Mononuclear cell (primary cell): Measurements from ENCODE around the gene MYO10. TPM values are rescaled to one million over a fixed set of nuclear protein-coding genes. Genes with fewer than 3 reads are reported as not detected.
"Not testable (repeated sequence)": the region's sequence is repeated elsewhere in the genome, so short reads cannot be mapped to it uniquely, and the experiment has no call there.

Source experiments
- H3K27me3 ChIP-seq: 2 replicates; pipeline ENCODE4 v1.6.0; 2011; ENCODE audit warnings: low read length, control low read depth; ENCODE audit not compliant: insufficient read depth
- H3K4me1 ChIP-seq: 2 replicates; pipeline ENCODE4 v1.5.1; 2011; ENCODE audit warnings: mild to moderate bottlenecking, low read length, control low read depth; ENCODE audit not compliant: insufficient read depth
- H3K4me3 ChIP-seq: 2 replicates; pipeline ENCODE4 v1.5.1; 2011; ENCODE audit warnings: mild to moderate bottlenecking, low read length, moderate library complexity
- H3K9me3 ChIP-seq: 2 replicates; pipeline ENCODE4 v1.5.1; 2011; ENCODE audit warnings: low read depth, mild to moderate bottlenecking, control low read depth, low read length
- total RNA-seq: library from RNA; depleted of rRNA; stranded (reverse); fragments of >200 nt; gene quantifications from one replicate; pipeline ENCODE4 v1.2.3, GENCODE V29; 2012

The MYO10 gene
- total RNA-seq, 1 donor, result 1.0 TPM

DNA sequence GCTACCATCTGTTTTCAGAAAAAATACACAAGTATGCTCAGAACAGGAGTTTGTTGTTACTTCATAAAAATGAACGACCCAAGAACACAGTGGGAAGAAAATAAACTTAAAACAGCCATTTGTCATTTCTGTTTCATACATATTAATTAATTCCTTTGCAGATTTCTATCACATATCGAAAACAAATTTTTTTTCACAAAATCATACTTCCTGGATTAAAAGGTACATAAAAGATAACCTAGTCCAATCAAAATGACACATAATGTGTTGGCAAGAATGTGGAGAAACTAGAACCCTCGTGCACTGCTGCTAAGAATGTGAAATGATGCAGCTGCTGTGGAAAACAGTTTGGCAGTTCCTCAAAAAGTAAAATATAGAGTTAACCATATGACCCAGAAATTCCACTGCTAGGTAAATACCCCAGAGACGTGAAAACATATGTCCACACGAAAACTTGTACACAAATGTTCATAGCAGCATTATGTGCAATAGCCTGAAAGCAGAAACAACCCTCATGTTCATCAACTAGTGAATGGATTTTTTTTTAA, 46.0 kb downstream of the MYO10 start:
- Histone ChIP-seq H3K27me3 (no peaks in the 10 kb centered on the region), H3K4me3 (no peak overlapping the region), H3K4me1 (no peaks in the 10 kb centered on the region)

DNA sequence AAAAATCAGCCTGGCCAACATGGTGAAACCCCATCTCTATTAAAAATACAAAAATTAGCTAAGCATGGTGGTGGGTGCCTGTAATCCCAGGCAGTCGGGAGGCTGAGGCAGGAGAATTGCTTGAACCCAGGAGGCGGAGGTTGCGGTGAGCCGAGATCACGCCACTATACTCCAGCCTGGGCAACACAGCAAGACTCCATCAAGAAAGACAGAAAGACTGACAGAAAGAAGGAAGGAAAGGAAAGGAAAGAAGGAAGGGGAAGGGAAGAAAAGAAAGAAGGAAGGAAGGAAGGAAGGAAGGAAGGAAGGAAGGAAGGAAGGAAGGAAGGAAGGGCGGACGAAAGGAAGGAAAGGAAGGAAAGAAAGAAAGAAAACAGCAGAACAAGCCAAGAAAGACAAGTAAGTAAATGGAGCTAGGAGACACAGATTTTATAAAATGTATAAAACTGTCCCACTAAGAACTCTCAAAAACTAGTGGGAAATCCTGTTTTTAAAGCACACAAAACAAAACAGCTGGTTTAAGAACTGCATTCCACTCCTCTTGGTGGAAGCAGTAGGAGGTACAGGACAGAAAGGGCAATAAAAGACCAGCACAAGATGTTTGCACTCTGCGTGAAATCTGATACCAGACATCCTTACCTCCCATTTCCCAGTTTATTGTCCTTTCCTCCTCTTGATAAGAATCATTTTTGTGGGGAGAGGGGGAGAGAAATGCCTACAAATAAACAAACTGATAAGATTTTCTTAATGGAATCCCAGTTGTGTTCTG, 46.7 kb downstream of the MYO10 start:
- no peak overlapping the region for H3K4me3 ChIP-seq
- H3K27me3 ChIP-seq, result no peaks in the 10 kb centered on the region
- H3K4me1 ChIP-seq, result no peaks in the 10 kb centered on the region
- H3K9me3 ChIP-seq, result no peaks in the 10 kb centered on the region

More for the DNA sequence above, 46.0 kb downstream of the MYO10 start:
- H3K9me3 ChIP-seq, result no peaks in the 10 kb centered on the region

DNA sequence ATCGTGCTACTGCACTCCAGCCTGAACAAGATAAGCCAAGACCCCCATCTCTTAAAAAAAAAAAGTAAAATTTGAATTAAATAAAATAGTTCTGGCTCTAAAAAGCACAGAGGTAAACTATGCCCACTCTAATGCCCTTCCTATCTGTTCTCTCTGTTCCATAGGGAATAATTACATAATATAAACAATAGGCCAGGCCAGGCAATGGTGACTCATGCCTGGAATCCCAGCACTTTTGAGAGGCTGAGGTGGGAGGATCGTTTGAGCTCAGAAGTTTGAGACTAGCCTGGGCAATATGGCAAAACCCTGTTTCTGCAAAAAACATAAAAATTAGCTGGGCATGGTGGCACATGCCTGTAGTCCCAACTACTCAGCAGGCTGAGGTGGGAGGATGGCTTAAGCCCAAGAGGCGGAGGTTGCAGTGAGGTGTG, 47.4 kb downstream of the MYO10 start:
- Histone ChIP-seq H3K4me1 (no peaks in the 10 kb centered on the region), H3K9me3 (no peaks in the 10 kb centered on the region), H3K27me3 (no peaks in the 10 kb centered on the region), H3K4me3 (no peak overlapping the region)

DNA sequence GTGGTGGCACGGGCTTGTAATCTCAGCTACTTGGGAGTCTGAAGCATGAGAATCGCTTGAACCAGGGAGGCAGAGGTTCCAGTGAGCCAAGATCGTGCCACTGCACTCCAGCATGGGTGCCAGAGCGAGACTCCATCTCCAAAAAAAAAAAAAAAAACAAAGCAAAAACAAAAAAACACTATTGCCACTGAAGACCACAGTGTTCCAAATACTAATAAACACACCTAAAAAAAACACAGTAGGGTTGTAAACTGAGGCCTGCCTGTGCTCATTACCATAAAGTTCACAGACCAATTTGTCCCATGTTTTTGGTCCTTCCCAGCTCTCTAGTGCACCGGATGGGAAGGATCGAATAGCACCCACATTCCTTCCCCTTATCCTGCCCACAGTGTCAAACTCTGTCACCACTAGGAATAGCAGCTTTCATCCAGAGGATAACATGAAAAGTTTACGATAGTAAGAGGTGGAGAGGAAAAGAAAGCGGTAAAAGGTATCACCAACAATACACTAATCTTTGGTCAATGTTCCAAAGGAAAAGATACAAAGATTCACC, 49.2 kb downstream of the MYO10 start:
- no peaks in the 10 kb centered on the region for H3K4me1 ChIP-seq
- no peaks in the 10 kb centered on the region for H3K27me3 ChIP-seq
- H3K9me3 ChIP-seq, result no peaks in the 10 kb centered on the region
- H3K4me3 ChIP-seq, result no peak overlapping the region

DNA sequence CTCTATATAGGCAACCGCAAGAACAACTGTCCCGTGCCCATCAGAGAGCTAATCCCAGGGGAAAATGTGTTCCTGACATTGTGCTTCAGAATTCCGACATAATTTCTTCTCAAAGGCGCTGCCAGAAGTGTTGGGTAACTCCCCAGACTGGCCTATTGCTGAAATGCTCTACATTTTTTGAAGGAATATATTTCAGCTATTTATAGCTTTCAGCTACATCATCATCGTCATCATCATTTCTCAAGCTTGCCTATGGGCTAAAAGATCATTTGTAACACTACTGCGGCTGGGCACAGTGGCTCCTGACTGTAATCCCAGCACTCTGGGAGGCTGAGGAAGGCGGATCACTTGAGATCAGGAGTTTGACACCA, 49.7 kb downstream of the MYO10 start:
- H3K4me3 ChIP-seq, result no peak overlapping the region
- H3K27me3 ChIP-seq, result no peaks in the 10 kb centered on the region
- H3K4me1 ChIP-seq, result no peaks in the 10 kb centered on the region
- no peaks in the 10 kb centered on the region for H3K9me3 ChIP-seq

DNA sequence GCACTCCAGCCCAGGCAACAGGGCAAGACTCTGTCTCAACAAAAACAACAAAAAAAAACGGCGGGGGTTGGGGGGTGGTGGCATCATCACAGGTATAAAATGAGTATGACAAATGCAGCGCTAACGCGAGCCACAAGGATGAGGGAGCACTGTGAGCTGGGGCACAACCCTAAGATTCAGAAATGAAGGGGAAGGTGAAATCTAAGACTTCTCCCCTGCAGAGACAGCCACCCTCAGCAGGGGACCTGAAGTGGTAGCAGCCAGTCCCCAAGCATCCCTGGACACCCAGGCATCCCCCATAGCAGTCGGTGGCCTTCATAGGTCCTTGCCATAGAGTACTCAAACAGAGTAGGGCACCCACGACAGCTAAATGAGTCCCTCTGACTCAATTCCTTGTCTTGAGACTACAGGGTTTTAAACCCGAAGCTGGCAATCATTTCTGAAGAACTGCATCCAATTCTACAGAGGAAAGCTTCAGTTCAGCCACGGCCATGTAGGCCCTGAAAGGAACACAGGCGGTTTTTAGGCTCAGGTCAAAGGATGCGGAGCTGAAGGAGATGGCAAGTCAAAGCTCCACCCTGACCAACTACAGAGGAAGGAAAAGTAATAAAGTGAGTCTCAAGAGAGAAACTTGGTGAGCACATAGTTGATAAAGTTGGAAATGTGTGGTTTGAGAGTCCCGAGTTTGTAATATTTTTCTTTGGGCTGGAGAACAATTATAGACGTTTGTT, 50.3 kb downstream of the MYO10 start:
- H3K9me3 ChIP-seq, result no peaks in the 10 kb centered on the region

DNA sequence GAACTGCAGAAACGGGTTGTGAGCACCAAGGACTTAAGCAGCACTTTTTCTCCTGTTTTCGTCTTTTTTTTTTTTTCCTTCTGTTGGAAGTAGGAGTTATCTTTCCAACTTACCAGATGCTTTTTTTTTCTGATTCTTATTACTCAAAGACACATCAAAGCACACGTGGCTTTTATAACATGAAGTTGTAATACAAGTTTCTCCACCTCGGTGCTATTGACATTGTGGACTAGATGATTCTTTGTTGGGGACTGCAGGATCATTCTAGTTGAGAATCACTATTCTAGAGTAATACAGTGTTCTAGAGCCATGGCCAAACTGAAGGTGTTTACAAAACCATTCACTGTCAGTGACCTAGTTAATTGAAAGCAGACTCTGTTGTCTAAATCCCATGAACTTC, 51.5 kb downstream of the MYO10 start:
- H3K4me1 ChIP-seq, result no peaks in the 10 kb centered on the region
- no peaks in the 10 kb centered on the region for H3K27me3 ChIP-seq
- H3K9me3 ChIP-seq, result no peaks in the 10 kb centered on the region
- H3K4me3 ChIP-seq, result no peak overlapping the region

More for the DNA sequence above, 50.3 kb downstream of the MYO10 start:
- no peak overlapping the region for H3K4me3 ChIP-seq
- H3K4me1 ChIP-seq, result no peaks in the 10 kb centered on the region
- no peaks in the 10 kb centered on the region for H3K27me3 ChIP-seq

DNA sequence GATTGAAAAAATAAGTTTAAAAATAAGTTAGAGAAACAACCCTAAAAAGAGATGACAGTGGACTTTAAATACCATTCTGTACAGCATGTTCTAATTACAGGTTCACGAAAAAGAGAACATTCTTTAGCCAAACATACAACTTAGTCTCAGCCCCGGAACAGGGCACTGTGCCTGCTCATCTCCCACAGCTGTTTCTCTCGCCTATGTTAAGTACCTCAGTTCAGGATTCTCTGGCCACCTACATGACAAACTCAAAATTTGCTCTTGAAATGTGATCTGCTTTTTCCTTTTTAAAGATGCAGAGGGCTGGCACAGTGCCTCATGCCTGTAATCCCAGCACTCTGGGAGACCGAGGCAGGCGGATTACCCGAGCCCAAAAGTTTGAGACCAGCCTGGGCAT, 52.3 kb downstream of the MYO10 start:
- no peaks in the 10 kb centered on the region for H3K9me3 ChIP-seq
- no peaks in the 10 kb centered on the region for H3K4me1 ChIP-seq
- no peak overlapping the region for H3K4me3 ChIP-seq
- H3K27me3 ChIP-seq, result no peaks in the 10 kb centered on the region

DNA sequence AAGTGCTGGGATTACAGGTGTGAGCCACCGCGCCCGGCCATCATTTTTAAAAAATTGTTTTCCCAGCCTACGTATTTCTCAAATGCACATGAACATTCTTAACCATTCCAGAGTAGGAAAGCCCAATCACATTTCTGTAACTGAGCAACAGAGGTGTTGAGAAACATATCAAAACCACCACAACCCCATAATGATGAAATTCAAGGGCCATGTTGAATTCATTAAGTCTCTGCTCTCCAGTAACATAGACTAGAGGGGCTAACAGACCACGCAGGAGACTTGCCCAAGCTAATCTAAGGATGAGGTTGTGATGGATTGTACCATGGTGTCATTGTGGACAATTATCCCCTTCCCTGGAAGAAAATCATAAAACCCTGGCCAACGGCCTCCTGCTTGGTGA, 52.9 kb downstream of the MYO10 start:
- Histone ChIP-seq H3K9me3 (no peaks in the 10 kb centered on the region), H3K27me3 (no peaks in the 10 kb centered on the region), H3K4me1 (no peaks in the 10 kb centered on the region), H3K4me3 (no peak overlapping the region)

DNA sequence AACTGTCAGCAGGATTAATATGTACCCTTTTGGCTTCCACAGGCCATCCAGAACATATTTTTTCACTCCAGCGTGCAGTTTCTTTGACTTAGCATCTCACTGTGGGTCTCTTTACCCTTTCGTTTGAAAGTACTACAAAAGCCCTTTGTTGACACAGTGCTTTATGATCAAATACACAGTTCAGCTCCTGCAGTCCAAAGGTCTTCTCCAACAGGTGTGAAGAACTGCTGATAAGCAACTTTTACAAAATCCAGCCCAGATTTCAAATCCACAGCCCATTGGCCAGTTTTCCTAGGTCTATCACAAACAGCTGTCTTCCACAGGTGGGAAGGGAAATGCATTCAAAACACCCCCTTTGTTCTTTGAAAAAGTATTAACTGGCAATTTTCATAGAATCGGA, 54.8 kb downstream of the MYO10 start:
- no peaks in the 10 kb centered on the region for H3K27me3 ChIP-seq
- no peak overlapping the region for H3K4me3 ChIP-seq
- H3K9me3 ChIP-seq, result no peaks in the 10 kb centered on the region
- H3K4me1 ChIP-seq, result no peaks in the 10 kb centered on the region

DNA sequence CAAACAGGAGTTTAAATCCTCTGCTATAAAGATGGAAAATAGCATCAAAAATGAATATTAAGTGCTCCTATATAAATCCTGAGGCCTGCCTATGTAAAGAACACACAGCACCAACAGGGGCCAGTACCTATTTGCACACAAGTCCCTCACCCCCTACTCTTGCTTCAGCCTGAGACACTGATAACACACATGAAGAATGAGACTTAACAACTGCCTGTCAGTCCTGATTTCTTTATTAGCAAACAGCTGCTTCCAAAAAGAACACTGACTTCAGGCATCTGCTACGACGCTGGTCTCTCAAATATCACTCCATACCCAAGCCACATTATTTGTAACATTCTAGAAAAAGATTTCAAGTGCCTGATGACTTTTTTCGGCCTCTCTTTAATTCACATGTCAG, 55.5 kb downstream of the MYO10 start:
- no peaks in the 10 kb centered on the region for H3K4me1 ChIP-seq
- H3K9me3 ChIP-seq, result no peaks in the 10 kb centered on the region
- no peaks in the 10 kb centered on the region for H3K27me3 ChIP-seq
- H3K4me3 ChIP-seq, result no peak overlapping the region

DNA sequence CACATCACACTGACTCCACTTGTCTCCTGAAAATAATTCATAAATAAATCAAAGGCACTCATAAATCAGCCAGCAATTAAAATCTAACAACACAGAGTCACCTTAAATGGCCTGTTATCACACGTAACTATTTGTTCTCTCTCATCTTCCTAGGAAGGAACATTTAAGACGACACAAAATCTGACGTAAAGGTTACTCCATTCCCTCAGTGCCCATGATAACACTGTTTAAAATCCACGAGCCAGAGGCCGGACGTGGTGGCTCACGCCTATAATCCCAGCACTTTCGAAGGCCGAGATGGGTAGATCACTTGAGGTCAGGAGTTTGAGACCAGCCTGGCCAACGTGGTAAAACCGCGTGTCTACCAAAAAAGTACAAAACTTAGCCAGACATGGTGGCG, 56.4 kb downstream of the MYO10 start:
- H3K27me3 ChIP-seq, result no peaks in the 10 kb centered on the region
- H3K4me3 ChIP-seq, result no peak overlapping the region
- H3K4me1 ChIP-seq, result no peaks in the 10 kb centered on the region
- no peaks in the 10 kb centered on the region for H3K9me3 ChIP-seq

DNA sequence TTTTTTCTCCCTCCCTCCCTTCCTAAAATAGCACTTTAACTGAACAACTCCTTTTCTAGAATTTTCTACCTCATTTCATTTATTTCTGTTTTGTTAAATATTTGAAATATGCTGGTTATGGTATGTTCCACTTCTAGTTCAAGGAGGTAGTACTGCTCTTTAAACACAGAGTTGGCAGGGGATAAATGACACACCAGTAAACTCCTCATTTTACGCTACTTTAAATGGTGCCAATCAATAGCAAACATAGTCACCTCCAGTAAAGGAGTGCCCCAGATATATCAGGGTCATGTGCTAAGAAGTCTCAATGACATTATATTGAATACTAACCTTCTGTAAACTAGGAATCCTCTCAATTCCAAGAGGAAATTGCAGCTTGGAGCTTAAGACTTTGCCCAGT, 56.9 kb downstream of the MYO10 start:
- Histone ChIP-seq H3K4me3 (no peak overlapping the region), H3K9me3 (no peaks in the 10 kb centered on the region)

DNA sequence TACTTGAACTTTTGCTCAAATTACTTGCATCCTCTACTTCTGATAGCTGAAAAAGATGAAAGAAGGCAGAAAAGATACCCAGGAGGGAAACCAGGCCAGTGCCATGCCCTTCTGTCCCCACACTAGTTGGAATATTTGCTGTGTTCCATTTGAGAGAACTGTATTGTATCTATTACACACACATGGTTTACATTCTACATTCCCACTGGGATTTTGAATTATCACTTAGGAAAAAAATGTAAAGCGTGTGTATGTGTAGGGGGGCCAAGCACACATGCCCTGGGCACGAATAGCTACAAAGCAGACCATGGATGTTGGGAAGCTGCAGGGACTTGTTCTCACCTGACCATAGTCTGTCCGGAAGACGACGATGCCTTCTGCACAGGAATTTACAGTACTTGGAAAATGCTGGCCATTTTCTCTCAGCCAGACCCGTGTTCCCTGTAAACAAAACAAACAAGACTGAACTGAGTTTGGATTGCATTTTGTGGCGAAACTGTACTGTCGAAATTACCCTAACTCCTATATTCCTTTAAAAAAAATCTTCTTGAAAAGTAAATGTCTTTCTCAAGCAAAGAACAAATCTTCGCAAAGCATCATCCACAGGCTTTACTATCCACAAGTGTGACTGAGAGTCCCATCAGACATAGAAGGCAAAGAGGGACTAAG, 58.7 kb downstream of the MYO10 start:
- no peaks in the 10 kb centered on the region for H3K4me1 ChIP-seq
- H3K9me3 ChIP-seq, result no peaks in the 10 kb centered on the region
- no peaks in the 10 kb centered on the region for H3K27me3 ChIP-seq
- H3K4me3 ChIP-seq, result no peak overlapping the region

More for the DNA sequence above, 56.9 kb downstream of the MYO10 start:
- H3K27me3 ChIP-seq, result no peaks in the 10 kb centered on the region
- H3K4me1 ChIP-seq, result no peaks in the 10 kb centered on the region

DNA sequence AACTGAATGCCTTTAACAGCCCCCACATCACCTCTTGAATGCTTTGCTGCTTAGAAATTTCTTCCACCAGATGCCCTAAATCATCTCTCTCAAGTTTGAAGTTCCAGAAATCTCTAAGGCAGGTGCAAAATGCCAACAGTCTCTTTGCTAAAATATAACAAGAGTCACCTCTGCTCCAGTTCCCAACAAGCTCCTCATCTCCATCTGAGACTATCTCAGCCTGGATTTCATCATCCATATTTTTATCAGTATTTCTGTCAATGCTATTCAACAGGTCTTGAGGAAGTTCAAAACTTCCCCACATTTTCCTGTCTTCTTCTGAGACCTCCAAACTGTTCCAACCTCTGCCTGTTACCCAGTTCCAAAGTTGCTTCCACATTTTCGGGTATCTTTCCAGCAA, 61.7 kb downstream of the MYO10 start:
- not testable (repeated sequence) for H3K4me1 ChIP-seq, H3K9me3 ChIP-seq, H3K4me3 ChIP-seq, H3K27me3 ChIP-seq
